LNCaP clone FGC (cell line): ENCODE results near the gene VAV1.

Experiments
- DNase-seq: peaks from one replicate; pipeline ENCODE4 v3.0.0-alpha.2; 2011; ENCODE audit warnings: low read depth
- H3K4me3 ChIP-seq: 2 replicates; pipeline ENCODE4 v1.5.1; 2011; ENCODE audit warnings: mild to moderate bottlenecking, low read depth, low read length, control low read depth
- TF ChIP-seq, protein P1 (sequence below): IDR thresholded peaks from 2 replicates; pipeline ENCODE4 v1.5.1; 2012; ENCODE audit warnings: mild to moderate bottlenecking; ENCODE audit not compliant: control insufficient read depth, insufficient read depth; ENCODE audit errors: extremely low read depth

The VAV1 gene

DNA sequence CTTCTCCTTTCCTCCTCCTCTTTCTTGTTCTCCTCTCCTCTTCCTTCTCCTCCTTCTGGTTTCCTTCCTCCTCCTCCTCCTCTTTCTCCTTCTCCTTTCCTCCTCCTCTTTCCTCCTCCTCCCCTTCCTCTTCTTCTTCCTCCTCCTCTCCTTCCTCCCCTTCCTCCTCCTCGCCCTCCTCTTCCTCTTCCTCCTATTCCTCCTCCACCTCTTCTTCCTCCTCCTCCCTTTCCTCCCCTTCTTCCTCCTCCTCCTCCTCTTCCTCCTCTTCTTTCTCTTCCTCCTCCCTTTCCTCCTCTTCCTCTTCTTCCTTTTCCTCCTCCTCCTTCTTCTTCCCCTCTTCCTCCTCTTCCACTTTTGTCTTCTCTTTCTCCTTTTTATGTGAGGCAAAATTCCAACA, 59.9 kb downstream of the VAV1 start:
- TF ChIP-seq, protein P1, sequence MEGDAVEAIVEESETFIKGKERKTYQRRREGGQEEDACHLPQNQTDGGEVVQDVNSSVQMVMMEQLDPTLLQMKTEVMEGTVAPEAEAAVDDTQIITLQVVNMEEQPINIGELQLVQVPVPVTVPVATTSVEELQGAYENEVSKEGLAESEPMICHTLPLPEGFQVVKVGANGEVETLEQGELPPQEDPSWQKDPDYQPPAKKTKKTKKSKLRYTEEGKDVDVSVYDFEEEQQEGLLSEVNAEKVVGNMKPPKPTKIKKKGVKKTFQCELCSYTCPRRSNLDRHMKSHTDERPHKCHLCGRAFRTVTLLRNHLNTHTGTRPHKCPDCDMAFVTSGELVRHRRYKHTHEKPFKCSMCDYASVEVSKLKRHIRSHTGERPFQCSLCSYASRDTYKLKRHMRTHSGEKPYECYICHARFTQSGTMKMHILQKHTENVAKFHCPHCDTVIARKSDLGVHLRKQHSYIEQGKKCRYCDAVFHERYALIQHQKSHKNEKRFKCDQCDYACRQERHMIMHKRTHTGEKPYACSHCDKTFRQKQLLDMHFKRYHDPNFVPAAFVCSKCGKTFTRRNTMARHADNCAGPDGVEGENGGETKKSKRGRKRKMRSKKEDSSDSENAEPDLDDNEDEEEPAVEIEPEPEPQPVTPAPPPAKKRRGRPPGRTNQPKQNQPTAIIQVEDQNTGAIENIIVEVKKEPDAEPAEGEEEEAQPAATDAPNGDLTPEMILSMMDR, result no peak
- no peak overlapping the region for H3K4me3 ChIP-seq
- no peak for DNase-seq

DNA sequence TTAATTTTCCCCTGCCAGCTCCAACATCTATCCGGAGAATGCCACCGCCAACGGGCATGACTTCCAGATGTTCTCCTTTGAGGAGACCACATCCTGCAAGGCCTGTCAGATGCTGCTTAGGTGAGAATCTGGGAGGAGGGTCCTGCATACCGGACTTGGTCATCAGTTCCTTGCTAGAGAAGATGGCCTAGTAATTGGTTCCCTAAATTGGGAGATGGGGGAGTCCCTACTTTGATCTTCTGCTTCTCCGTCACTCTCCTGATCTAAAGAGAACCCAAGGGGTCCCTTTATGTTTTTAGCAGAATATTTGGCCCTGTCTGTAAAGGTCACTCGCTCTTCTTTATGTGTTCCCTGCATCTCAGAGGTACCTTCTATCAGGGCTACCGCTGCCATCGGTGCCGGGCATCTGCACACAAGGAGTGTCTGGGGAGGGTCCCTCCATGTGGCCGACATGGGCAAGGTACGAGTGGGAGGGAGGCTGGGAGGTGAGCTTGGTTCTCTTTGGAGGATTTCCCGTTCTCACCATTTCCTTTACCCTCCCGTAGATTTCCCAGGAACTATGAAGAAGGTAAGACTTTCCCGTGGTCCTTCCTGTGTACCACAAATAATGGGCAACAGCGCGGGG, 60.8 kb downstream of the VAV1 start:
- TF ChIP-seq, protein P1, result no peak
- DNase-seq, result no peak
- H3K4me3 ChIP-seq, result no peak overlapping the region

DNA sequence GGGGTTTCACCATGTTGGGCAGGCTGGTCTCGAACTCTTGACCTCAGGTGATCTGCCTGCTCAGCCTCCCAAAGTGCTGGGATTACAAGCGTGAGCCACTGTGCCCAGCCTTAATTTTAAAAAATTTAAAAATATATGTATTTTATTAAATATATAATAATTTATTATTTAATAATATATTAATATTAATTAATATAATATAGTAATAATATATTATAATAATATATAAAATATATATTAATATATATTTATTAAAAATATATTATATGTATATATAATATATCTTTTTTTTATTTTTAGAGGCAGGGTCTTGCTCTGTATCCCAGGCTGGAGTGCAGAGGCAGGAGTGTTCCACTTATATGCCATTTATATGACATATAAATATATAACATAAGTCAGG, 61.9 kb downstream of the VAV1 start:
- TF ChIP-seq, protein P1, result no peak
- no peak for DNase-seq
- no peak overlapping the region for H3K4me3 ChIP-seq

DNA sequence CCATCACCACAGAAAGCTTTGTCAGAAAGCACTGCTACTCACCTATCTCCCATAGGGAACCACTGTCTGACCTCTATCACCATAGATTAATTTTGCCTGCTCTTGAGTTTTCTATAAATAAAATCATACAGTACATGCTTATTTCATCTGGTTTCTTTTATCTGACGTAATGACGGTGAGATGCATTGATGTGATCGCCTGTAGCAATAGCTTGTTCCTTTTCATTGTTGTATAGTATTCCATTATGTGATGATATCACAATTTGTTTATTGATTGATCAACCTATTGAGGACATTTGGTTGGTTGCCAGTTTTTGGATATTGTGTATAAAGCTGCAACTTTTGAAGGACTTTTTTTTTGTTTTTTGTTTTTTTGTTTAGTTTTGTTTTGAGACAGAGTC, 63.0 kb downstream of the VAV1 start:
- TF ChIP-seq, protein P1, result no peak
- H3K4me3 ChIP-seq, result no peak overlapping the region
- no peak for DNase-seq

DNA sequence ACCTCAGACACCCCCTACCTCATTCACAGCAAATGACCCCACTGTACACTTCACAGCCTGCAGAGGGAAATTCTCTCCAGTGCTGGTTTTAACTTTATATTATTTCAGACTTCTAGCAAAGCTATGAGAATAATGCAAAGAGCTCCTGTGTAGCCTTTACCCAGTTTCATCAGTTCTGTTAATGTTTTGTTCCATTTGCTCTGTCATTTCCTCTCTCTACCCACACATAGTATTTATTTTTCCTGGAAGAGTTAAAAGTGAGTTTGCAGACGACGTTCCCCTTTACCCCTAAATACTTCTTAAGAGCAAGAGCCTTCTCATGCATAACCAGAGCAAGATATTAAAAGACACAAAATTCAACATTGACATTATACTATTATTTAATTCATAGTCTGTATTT, 65.0 kb downstream of the VAV1 start:
- H3K4me3 ChIP-seq, result no peak overlapping the region
- DNase-seq, result no peak
- TF ChIP-seq, protein P1, result no peak

DNA sequence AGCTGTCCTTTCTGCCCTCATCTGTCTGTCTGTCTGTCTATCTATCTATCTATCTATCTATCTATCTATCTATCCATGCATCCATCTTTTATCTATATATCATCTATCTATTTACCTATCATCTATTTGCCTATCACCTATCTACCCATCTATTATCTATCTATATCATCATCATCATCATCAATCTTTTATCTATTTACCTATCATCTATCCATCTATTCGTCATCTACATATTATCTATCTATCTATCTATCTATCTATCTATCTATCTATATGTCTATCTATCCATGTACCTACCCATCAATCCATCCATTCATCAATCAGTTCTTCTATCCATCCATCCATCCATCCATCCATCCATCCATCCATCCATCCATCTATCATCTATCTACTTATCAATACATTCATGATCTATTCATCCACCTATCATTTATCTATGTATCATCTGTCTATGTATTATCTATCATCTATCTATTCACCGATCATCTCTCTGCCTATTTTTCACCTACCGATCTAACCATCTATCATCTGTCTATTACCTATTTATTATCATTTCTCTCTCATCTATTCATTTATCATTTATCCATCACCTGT, 65.7 kb downstream of the VAV1 start:
- DNase-seq, result no peak
- no peak overlapping the region for H3K4me3 ChIP-seq
- TF ChIP-seq, protein P1, result no peak
